ENCODE results near the gene ZNF431. TPM values are rescaled to one million over a fixed set of nuclear protein-coding genes. Genes with fewer than 3 reads are reported as not detected.

Gene ZNF431
- total RNA-seq, 1 experiment from 2014 or later = 17.9 TPM

- 0 out of 2 replicates have a peak, but pooled peaks cover 5% of the 10 kb centered on the region for H3K9me3 ChIP-seq
- Mint-ChIP-seq H3K4me3 (ENCODE audit: unreplicated experiment) (no peak overlapping the region), H3K27ac (ENCODE audit: unreplicated experiment) (no peak overlapping the region), H3K9me3 (ENCODE audit: unreplicated experiment) (no peaks in the 10 kb centered on the region), H3K4me1 (ENCODE audit: low read depth, unreplicated experiment) (no peaks in the 10 kb centered on the region), H3K27me3 (ENCODE audit: insufficient read depth, unreplicated experiment) (no peaks in the 10 kb centered on the region), H3K36me3 (ENCODE audit: insufficient read depth, unreplicated experiment) (peaks cover 32% of the 10 kb centered on the region)
- ChIA-PET POLR2A (no interaction called here), CTCF (no interaction called here)
- H3K36me3 ChIP-seq (ENCODE audit: control insufficient read depth, insufficient read depth, low read length) = no peaks in the 10 kb centered on the region; the same call in none of the 2 replicates
- BruUV-seq (replicated peaks) = no TSS peak
- H3K27me3 ChIP-seq (replicated peaks; ENCODE audit: control insufficient read depth, insufficient read depth, low read length) = no peaks in the 10 kb centered on the region
- intact Hi-C loops (cut with micrococcal nuclease; ENCODE audit: unreplicated experiment) = no loop called here
- TF ChIP-seq CTCF (IDR thresholded peaks at IDR 0.05; ENCODE audit: insufficient read depth in 1 of 2, low read depth in 1 of 2, low read length in 1 of 2, severe bottlenecking in 1 of 2, unreplicated experiment in 1 of 2) = no peak
- DNase-seq = no peak
- H3K4me1 ChIP-seq = no peaks in the 10 kb centered on the region
- H3K4me3 ChIP-seq (ENCODE audit: low read depth, low read length) = no peak overlapping the region
Measured at GRCh38 chr19:21158523-21159135, 16.8 kb downstream of the ZNF431 start.

GRCh38 chr19:21164541-21164940, 22.7 kb downstream of the ZNF431 start:
- ChIA-PET POLR2A (no interaction called here), CTCF (no interaction called here)
- Histone ChIP-seq H3K4me3 (ENCODE audit: low read depth, low read length) (no peak overlapping the region), H3K4me1 (no peaks in the 10 kb centered on the region), H3K27me3 (replicated peaks; ENCODE audit: control insufficient read depth, insufficient read depth, low read length) (no peaks in the 10 kb centered on the region), H3K9me3 (no peaks in the 10 kb centered on the region), H3K36me3 (ENCODE audit: control insufficient read depth, insufficient read depth, low read length) (no peaks in the 10 kb centered on the region; the same call in 1 of the 2 replicates)
- H3K4me1 Mint-ChIP-seq (ENCODE audit: low read depth, unreplicated experiment) = no peaks in the 10 kb centered on the region
- DNase-seq = no peak
- no peaks in the 10 kb centered on the region for H3K27me3 Mint-ChIP-seq (ENCODE audit: insufficient read depth, unreplicated experiment)
- H3K4me3 Mint-ChIP-seq (ENCODE audit: unreplicated experiment) = no peak overlapping the region
- no peaks in the 10 kb centered on the region for H3K9me3 Mint-ChIP-seq (ENCODE audit: unreplicated experiment)
- BruUV-seq (replicated peaks) = no TSS peak
- peaks cover 47% of the 10 kb centered on the region for H3K36me3 Mint-ChIP-seq (ENCODE audit: insufficient read depth, unreplicated experiment)
- no peak overlapping the region for H3K27ac Mint-ChIP-seq (ENCODE audit: unreplicated experiment)
- no peak for TF ChIP-seq CTCF (IDR thresholded peaks at IDR 0.05; ENCODE audit: insufficient read depth in 1 of 2, low read depth in 1 of 2, low read length in 1 of 2, severe bottlenecking in 1 of 2, unreplicated experiment in 1 of 2)
- intact Hi-C loops (cut with micrococcal nuclease; ENCODE audit: unreplicated experiment) = no loop called here

GRCh38 chr19:21166436-21166835, 24.6 kb downstream of the ZNF431 start:
- ChIA-PET POLR2A (no interaction called here), CTCF (no interaction called here)
- no peaks in the 10 kb centered on the region for H3K4me1 Mint-ChIP-seq (ENCODE audit: low read depth, unreplicated experiment)
- no peaks in the 10 kb centered on the region for H3K9me3 Mint-ChIP-seq (ENCODE audit: unreplicated experiment)
- Histone ChIP-seq H3K4me1 (no peaks in the 10 kb centered on the region), H3K4me3 (ENCODE audit: low read depth, low read length) (no peak overlapping the region), H3K27me3 (replicated peaks; ENCODE audit: control insufficient read depth, insufficient read depth, low read length) (no peaks in the 10 kb centered on the region), H3K36me3 (ENCODE audit: control insufficient read depth, insufficient read depth, low read length) (no peaks in the 10 kb centered on the region; the same call in 1 of the 2 replicates), H3K9me3 (no peaks in the 10 kb centered on the region)
- H3K4me3 Mint-ChIP-seq (ENCODE audit: unreplicated experiment) = no peak overlapping the region
- H3K27me3 Mint-ChIP-seq (ENCODE audit: insufficient read depth, unreplicated experiment) = no peaks in the 10 kb centered on the region
- no TSS peak for BruUV-seq (replicated peaks)
- peaks cover 54% of the 10 kb centered on the region for H3K36me3 Mint-ChIP-seq (ENCODE audit: insufficient read depth, unreplicated experiment)
- no peak for TF ChIP-seq CTCF (IDR thresholded peaks at IDR 0.05; ENCODE audit: insufficient read depth in 1 of 2, low read depth in 1 of 2, low read length in 1 of 2, severe bottlenecking in 1 of 2, unreplicated experiment in 1 of 2)
- DNase-seq = no peak
- intact Hi-C loops (cut with micrococcal nuclease; ENCODE audit: unreplicated experiment) = no loop called here
- no peak overlapping the region for H3K27ac Mint-ChIP-seq (ENCODE audit: unreplicated experiment)

All from Caco-2 (cell line).